Activated CD4-positive, alpha-beta T cell treated with anti-CD3 and anti-CD28 coated beads for 1 hour (primary cell): ENCODE results near the gene EVI2A.
"Not testable (repeated sequence)": the region's sequence is repeated elsewhere in the genome, so short reads cannot be mapped to it uniquely, and the experiment has no call there.

Experiments used
- DNase-seq: peaks from one replicate; pipeline ENCODE4 v3.0.0-alpha.2; 2020

EVI2A gene

GRCh38 chr17:31311526-31311925 lies 9.9 kb downstream of the EVI2A start:
- DNase-seq = no peak

DNA sequence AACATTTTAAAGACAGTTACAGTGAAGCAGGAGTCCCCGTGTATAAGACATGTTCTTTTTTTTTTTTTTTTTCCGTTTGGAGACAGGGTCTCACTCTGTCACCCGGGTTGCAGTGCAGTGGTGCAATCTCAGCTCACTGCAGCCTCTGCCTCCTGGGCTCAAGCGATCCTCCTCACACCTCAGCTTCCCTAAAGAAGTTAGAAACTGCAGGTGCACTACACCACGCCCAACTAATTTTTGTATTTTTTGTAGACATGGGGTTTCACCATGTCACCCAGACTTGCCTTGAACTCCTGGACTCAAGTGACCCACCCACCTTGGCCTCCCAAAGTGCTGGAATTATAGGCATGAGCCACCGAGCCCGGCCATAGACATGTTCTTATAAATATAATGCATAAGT lies 10.5 kb downstream of the EVI2A start:
- DNase-seq = no peak

DNA sequence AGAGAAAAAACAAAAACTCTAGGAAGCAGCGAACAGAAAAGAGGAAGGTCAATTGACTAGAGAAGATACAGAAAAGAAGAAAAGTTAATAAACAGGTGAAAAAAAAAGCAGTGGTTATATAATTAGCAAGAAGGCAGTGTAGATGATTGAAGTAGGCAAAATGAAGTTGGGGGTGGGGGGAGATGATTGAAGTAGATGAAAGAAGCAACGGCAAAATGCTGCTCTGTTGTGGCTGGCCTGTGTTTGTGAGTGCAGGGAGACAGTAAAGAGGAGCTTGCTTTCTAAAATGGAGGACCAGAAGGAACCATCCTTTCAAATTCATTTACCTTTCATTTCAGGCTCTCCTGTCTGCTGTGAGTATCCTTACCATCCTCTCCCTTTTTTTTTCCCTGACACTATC lies 11.2 kb downstream of the EVI2A start:
- DNase-seq = peak; percentile 37

GRCh38 chr17:31309556-31309955 lies 11.9 kb downstream of the EVI2A start:
- DNase-seq = no peak

- DNase-seq = no peak
Observed at GRCh38 chr17:31308372-31309334, 12.8 kb downstream of the EVI2A start.

DNA sequence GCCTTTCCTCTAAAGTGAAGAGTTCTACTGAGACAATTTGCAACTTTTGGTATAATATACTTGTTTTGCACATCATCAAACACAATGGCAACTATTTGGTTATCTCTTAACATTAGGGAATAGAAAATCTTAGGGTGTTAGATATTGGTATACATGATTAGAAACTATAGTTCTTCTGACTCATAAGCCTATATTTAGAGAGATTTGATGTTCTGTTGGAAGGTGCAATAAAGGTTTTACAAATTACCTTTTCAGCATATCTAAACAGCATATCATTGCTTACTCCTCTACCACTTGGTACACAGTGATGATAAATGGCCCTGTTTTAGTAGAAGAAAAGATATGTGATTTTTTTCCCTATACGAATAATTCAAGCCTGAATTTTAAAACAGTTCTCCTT lies 13.8 kb downstream of the EVI2A start:
- DNase-seq = no peak

GRCh38 chr17:31299624-31300023 lies 21.8 kb downstream of the EVI2A start:
- DNase-seq = no peak

GRCh38 chr17:31297090-31297489 lies 24.3 kb downstream of the EVI2A start, which contains the start of gene OMG:
Gene OMG, minus strand, starts transcription at chr17:31297239. Its CDS starts 908 bp downstream, at chr17:31296331.
- DNase-seq = no peak

GRCh38 chr17:31296142-31296541 lies 25.3 kb downstream of the EVI2A start:
- DNase-seq = no peak

GRCh38 chr17:31295489-31295871 lies 25.9 kb downstream of the EVI2A start:
- no peak for DNase-seq

GRCh38 chr17:31294820-31295488 lies 26.5 kb downstream of the EVI2A start:
- no peak for DNase-seq

- no peak for DNase-seq
Observed at GRCh38 chr17:31294231-31294630, 27.2 kb downstream of the EVI2A start.

DNA sequence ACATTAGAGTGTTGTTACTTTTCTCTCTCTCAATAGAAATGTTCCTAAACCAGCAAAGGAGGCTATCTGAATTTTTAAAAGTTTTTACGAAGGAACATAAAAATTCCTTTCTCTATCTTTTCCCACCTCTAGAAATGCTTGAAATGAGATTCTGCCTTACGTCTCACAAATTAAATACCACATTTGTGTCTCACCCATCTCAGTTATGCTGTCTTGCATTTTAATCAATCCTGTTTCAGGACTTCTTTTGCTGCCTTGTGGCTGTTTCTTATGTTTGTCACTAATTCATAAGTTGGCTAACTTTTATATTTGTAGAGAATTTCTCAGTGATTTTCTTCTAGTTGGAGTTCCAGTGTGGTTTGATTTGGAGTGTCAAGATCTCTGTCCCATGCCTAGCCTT lies 27.8 kb downstream of the EVI2A start:
- no peak for DNase-seq

- DNase-seq = no peak
Observed at GRCh38 chr17:31291820-31292219, 29.6 kb downstream of the EVI2A start.

GRCh38 chr17:31289790-31290189 lies 31.6 kb downstream of the EVI2A start:
- DNase-seq = no peak

GRCh38 chr17:31287932-31288331 lies 33.5 kb downstream of the EVI2A start:
- not testable (repeated sequence) for DNase-seq

DNA sequence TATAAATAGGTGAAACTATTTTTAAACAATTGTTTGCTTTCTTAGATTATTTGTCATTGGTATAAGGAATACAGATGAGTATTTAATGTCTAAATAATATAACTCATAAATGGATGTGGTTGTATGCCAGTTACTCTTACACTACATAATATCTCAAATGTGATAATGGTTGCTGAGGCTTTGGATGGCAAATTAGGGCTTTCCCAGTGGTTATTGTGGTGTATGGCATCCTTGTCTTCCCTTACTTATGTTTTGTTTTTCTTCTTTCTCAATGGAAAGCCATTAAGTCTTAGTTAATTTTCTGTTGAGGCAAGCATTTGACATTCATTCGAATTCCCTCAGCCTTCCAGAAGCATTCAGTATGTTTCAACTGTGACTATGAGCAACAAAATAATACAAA lies 34.8 kb downstream of the EVI2A start:
- DNase-seq = no peak

- DNase-seq = no peak
Observed at GRCh38 chr17:31283841-31284240, 37.6 kb downstream of the EVI2A start.

GRCh38 chr17:31281061-31281460 lies 40.4 kb downstream of the EVI2A start:
- DNase-seq = no peak

DNA sequence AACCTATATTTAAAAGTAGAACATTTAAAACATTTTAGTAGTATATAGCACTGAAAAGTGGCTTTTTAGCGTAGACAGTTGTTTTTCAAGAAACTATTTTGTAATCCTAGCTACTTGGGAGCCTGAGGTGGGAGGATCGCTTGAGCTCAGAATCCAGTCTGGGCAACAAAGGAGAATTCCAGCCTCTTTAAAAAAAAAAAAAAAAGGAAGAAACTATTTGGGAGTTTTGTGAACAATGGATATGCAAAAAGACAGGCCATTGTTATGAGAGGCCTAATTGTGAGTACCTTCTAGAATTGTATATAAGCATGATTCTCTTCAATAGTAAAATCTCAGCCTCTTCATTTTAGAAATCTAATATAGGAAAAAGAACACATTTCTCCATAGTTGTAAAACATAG lies 42.0 kb downstream of the EVI2A start:
- DNase-seq = no peak

- no peak for DNase-seq
Observed at GRCh38 chr17:31275116-31275515, 46.3 kb downstream of the EVI2A start.

GRCh38 chr17:31274252-31274651 lies 47.2 kb downstream of the EVI2A start:
- DNase-seq = no peak

GRCh38 chr17:31273516-31273915 lies 47.9 kb downstream of the EVI2A start:
- DNase-seq = no peak

- no peak for DNase-seq
Observed at GRCh38 chr17:31272803-31273202, 48.6 kb downstream of the EVI2A start.
